HG03159 (cell line): ENCODE measurements around the gene EPHA1.

Experiments
- ATAC-seq: cut with Tn5 transposase; IDR thresholded peaks from one replicate; pipeline ENCODE4 v1.9.1; 2021; ENCODE audit warnings: mild to moderate bottlenecking, moderate library complexity; ENCODE audit not compliant: unreplicated experiment

The EPHA1 gene

GRCh38 chr7:143375298-143376034, 33.2 kb downstream of the EPHA1 start:
- no peak for ATAC-seq

- no peak for ATAC-seq
Measured at GRCh38 chr7:143374561-143374960, 34.1 kb downstream of the EPHA1 start.

GRCh38 chr7:143373255-143373794, 35.3 kb downstream of the EPHA1 start:
- ATAC-seq: no peak

- ATAC-seq: no peak
Measured at GRCh38 chr7:143372070-143372469, 36.6 kb downstream of the EPHA1 start.

- ATAC-seq: no peak
Measured at GRCh38 chr7:143369678-143370651, 38.7 kb downstream of the EPHA1 start.

- ATAC-seq: no peak
Measured at GRCh38 chr7:143368387-143368786, 40.3 kb downstream of the EPHA1 start.

GRCh38 chr7:143367972-143368371, 40.7 kb downstream of the EPHA1 start:
- ATAC-seq: no peak

GRCh38 chr7:143363016-143363937, 45.4 kb downstream of the EPHA1 start:
- ATAC-seq: no peak

GRCh38 chr7:143362131-143363015, 46.3 kb downstream of the EPHA1 start, which contains the start of gene FAM131B:
FAM131B (minus strand) TSS chr7:143362713; CDS start chr7:143362603, 110 bp downstream.
- ATAC-seq: peak; percentile 42

- ATAC-seq: no peak
Measured at GRCh38 chr7:143361552-143362130, 47.0 kb downstream of the EPHA1 start.

GRCh38 chr7:143360788-143361551, 47.7 kb downstream of the EPHA1 start:
- no peak for ATAC-seq

GRCh38 chr7:143359771-143360353, 48.8 kb downstream of the EPHA1 start:
- ATAC-seq: no peak

- no peak for ATAC-seq
Measured at GRCh38 chr7:143358626-143359025, 50.0 kb downstream of the EPHA1 start.

GRCh38 chr7:143356414-143357050, 52.1 kb downstream of the EPHA1 start:
- no peak for ATAC-seq

GRCh38 chr7:143355450-143356385, 52.9 kb downstream of the EPHA1 start:
- ATAC-seq: no peak

GRCh38 chr7:143354965-143355364, 53.7 kb downstream of the EPHA1 start:
- no peak for ATAC-seq
